GM18508 (cell line): ENCODE data around the gene C17orf50.

Source experiments
- ATAC-seq: cut with Tn5 transposase; IDR thresholded peaks from one replicate; pipeline ENCODE4 v1.9.1; 2021; ENCODE audit warnings: moderate number of reproducible peaks; ENCODE audit not compliant: insufficient read depth, unreplicated experiment

Gene C17orf50

GRCh38 chr17:35732806-35733136 is 27.9 kb upstream of the C17orf50 start:
- ATAC-seq: no peak

DNA sequence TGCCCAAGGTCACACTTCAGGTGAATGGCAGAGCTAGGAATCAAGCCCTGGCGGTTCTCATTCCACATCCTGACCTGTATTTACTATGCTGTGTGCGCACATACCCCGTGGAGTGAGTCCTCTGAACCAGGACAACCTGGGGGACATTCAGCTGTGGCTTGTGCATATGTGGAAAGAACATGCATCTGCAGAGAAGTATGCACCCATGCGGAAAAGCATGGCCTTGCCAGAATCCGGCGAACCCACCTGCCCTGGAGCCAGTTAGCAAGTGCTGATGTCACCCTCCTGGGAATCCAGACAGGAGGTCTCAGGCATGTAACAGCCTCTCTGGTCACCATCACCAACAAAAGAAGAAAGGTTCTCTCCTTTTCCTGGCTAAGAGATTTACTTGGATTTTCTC is 27.3 kb upstream of the C17orf50 start:
- no peak for ATAC-seq

DNA sequence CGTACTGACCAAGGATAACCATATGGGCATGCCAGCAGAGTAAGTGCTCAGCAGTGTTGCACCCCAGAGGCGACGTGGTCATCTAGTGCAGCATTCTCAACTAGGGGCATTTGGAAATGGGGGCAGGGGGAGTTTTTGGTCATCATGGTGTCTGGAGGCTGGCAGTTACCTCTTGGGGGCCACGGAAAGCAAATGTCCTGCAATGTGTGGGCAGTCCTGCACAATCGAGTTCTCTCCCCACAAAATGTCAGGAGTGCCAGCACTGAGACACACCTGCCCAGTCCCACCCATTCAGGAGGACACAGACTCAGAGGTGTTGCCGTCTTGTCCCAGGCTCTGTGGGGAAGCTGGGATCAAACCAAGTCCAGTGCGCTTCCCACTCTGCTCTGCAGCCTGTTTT is 26.3 kb upstream of the C17orf50 start:
- no peak for ATAC-seq

DNA sequence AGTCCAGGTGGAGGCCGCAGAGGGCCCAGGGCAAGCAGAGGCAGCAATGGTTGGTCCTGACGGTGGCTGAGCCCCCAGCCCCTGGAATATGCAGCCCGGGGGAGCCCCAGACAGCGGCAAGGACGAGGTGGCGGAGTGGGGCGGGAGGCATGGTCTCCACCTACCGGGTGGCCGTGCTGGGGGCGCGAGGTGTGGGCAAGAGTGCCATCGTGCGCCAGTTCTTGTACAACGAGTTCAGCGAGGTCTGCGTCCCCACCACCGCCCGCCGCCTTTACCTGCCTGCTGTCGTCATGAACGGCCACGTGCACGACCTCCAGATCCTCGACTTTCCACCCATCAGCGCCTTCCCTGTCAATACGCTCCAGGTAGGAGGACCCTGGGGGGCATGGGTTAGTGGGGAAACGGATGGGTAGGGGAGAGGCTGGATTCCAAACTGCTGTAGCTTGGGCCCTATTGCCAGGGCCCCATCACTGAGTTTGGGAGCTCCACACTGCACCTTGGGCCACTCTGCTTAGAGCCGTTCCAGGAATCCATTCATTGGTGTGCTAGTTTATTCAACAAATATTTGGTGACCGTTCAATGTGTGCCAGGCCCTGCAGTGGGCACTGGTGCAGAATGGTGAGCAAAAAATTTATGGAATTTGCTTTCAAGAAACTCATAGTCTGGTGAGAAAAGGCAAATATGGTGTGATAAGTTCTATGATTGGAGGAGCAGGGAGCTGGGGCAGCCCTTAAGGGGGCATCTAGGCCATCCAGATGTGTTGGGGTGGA is 25.5 kb upstream of the C17orf50 start:
- ATAC-seq: no peak

DNA sequence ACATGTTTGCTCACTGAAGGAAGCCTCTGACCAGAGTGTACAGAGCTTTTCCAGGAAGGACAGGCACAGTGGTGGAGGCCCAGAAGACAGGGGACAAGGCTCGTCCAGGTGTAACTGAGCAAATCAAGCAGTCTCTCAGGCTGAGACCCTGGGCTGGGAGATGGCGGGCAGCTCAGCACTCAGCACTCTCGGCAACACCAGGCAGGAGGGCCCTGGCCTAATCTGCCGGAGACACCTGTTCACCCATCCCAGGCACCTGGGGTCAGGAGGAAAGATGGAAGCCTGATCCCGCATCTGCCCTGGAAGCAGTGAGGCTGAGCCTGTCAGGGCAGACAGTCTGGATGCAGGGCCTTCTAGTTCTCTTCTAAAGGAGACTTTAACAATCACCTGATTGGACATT is 24.5 kb upstream of the C17orf50 start:
- ATAC-seq: no peak

DNA sequence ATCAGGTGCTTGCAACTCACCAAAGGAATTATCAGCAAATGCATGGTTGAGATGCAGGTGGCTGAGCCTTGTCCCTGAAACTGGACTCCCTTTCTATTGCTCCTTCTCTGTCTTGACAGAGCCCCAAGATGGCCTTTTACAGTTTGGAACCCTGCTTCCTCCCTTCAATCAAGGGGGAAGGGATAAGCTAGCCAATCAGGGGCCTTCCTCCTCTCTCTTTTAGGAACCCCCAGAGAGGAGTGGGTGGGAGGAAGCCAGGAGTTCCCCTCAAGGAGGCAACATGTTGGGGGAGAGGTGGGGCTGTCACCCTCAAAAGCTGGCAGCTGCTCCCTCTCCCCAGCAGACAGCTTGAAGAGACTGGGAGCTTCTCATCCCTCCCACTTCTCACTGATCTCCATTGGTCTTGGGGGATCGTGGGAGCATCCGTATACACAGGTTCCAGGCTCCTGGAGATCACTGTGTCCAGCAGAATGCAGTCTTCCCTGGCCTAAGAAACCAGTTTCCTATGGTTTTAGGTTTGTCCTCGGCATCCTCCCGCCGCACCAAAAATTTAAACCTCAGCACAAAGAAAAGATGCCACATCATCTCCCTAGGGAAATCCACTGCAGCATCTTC is 22.1 kb upstream of the C17orf50 start:
- no peak for ATAC-seq

GRCh38 chr17:35740216-35740615 is 20.5 kb upstream of the C17orf50 start:
- ATAC-seq: no peak

GRCh38 chr17:35740997-35741931 is 19.4 kb upstream of the C17orf50 start:
- no peak for ATAC-seq

- ATAC-seq: no peak
Observed at GRCh38 chr17:35742496-35742895, 18.2 kb upstream of the C17orf50 start.

GRCh38 chr17:35742896-35743477 is 17.7 kb upstream of the C17orf50 start:
- no peak for ATAC-seq

- ATAC-seq: no peak
Observed at GRCh38 chr17:35743626-35744328, 16.9 kb upstream of the C17orf50 start.

DNA sequence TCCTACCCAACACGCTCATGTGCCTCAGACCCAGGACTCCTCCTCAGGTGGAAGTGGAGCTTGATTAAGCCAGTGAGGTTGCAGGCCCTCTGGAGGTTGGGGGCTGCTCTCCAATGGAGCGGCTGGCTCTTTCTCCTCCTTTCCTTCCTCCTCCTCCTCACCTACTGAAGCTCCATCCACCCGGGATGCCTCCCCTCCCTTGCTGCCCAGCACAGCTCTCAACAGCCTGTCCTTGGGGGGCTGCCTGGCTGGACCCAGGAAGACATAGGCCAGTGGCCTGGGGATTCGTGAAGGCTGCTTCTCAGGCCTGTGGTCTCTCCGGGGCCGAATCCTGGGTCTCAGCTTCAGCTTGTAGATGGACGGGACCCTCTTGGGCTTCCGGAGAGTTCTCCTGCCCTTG is 15.9 kb upstream of the C17orf50 start:
- ATAC-seq: no peak

GRCh38 chr17:35745246-35745645 is 15.4 kb upstream of the C17orf50 start:
- no peak for ATAC-seq

DNA sequence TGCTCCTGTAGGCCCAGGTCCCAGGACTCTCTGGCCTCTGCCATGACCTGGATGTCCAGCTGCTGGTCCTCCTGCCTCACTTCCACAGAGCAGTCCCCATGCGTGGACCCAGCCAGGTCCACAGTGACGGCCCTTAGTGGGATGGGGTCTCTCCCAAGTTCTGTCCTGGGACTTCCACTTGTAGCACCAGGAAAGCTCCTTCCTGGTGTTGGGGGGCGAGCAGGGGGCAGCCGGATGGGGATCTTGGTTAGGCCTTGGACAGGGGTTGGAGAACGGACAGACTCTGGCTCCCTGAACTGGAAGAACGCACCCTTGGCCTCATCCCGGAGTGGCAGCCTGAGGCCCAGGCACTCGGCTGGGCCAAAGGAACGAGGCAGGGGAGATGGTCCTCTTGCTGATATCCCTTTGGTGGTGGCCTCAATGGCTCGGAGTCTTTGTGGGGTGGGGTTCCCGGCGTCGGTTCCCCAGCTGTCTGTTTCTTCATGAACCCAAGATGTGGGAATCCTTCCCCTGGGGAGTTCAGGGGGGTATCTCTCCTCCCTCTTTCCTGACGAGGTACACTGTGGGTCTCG is 14.9 kb upstream of the C17orf50 start:
- ATAC-seq: no peak

DNA sequence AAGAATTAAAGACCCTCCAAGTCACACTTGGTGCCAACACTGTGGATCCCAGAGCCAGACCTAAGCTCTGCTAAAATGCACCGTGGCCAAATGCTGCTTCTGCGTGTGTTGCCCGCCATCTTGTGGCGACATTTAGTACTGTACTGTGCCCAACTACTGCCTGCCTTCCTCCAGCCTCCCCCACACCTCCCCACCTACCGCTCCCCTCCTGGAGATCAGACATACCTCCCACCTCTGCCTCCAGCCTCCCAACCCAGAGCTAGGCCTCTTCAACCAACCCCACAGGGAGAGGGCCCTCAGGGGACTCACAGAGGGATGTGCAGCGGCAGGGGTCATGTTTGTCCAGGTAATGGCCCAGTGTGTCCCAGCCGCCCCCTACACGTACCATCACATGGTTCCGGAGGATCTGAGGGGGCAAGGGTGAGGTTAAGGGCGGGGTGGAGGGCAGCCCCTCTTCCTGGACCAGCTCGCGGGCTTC is 13.1 kb upstream of the C17orf50 start:
- ATAC-seq: no peak

- ATAC-seq: no peak
Observed at GRCh38 chr17:35748341-35748841, 12.3 kb upstream of the C17orf50 start.

GRCh38 chr17:35748979-35749378 is 11.7 kb upstream of the C17orf50 start:
- no peak for ATAC-seq

- no peak for ATAC-seq
Observed at GRCh38 chr17:35749560-35750412, 10.9 kb upstream of the C17orf50 start.
